GM12892 (cell line): ENCODE data around the gene FAM13A.

ENCODE experiments used
- POLR2A ChIP-seq: IDR thresholded peaks from 2 replicates; pipeline ENCODE4 v1.6.1; 2011; ENCODE audit warnings: low read depth, low read length, control low read depth
- POLR2AphosphoS5 ChIP-seq: IDR thresholded peaks from 2 replicates; pipeline ENCODE4 v1.6.1; 2011; ENCODE audit warnings: low read depth, low read length, control low read depth
- TAF1 ChIP-seq: IDR thresholded peaks from 2 replicates; pipeline ENCODE4 v1.6.1; 2011; ENCODE audit warnings: low read depth, mild to moderate bottlenecking, control low read depth, low read length, borderline replicate concordance

DNA sequence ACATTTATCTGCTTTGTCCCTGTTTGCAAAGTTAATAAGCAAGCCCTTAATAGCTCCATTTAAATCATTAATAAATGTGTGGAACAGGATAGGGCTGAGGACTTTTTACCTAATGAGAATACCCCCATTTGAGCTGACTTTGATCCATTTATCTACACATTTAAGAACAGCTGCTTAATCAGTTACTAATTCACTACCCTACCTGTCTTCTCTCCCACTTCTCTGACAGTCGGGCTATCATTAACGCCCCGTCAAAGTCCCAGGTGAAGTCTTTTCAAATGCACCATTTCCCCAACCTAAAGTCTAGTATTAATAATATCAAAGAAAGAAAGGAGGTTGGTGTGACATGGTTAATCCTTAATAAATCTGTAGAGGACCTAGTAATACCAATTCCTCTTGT lies 302.2 kb downstream of the FAM13A start:
- TF ChIP-seq POLR2AphosphoS5 (no peak), POLR2A (no peak), TAF1 (no peak)
